Measurements from ENCODE around the gene CEP112. TPM values are rescaled to one million over a fixed set of nuclear protein-coding genes. Genes with fewer than 3 reads are reported as not detected.
"Not testable (repeated sequence)": the region's sequence is repeated elsewhere in the genome, so short reads cannot be mapped to it uniquely, and the experiment has no call there.

CEP112 gene
- polyA plus RNA-seq, 1 donor (not counting 4 experiments of a cell fraction or from before 2014, with no cell fraction given): 2.6 TPM

DNA sequence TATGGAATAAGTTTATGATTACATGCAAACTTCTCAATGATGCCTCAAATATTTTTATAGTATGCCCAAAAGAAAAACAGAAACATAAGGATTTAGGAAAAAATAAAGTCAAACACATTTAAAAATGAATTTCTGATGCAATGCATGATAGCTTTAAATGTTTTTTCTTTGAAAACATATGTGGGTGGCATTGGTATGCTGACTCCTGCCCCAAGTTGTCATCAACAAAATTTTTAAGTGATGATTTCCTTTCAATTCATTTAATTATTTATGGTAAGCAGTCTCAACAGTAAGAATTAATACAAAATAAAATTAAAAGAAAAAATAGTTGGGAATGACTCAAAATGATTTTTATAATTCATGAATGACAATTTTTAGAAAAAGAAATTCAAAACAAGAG is 104.9 kb downstream of the CEP112 start:
- H3K79me2 ChIP-seq (ENCODE audit: control insufficient read depth, insufficient read depth, low read length): no peaks in the 10 kb centered on the region
- no peak overlapping the region for H3K4me3 ChIP-seq (ENCODE audit: control insufficient read depth in 2 of 3, extremely low read depth in 1 of 3, insufficient read depth in 2 of 3, low read depth in 1 of 3, low read length in 3 of 3)
- no peak overlapping the region for H3K9ac ChIP-seq (ENCODE audit: control insufficient read depth, extremely low read depth, insufficient read depth, low read length)
- H3K4me2 ChIP-seq (ENCODE audit: control insufficient read depth, extremely low read depth, insufficient read depth, low read depth, low read length): no peak overlapping the region
- H3K4me1 ChIP-seq (ENCODE audit: control insufficient read depth, extremely low read depth, insufficient read depth, low read length): no peaks in the 10 kb centered on the region
- H3K9me1 ChIP-seq (ENCODE audit: control insufficient read depth, extremely low read depth, insufficient read depth, low read length): no peaks in the 10 kb centered on the region
- no peak overlapping the region for H2AFZ ChIP-seq (ENCODE audit: control insufficient read depth, low read length)
- no peak for TF ChIP-seq EZH2 (IDR thresholded peaks at IDR 0.05; ENCODE audit: low read length)
- TF ChIP-seq, protein P1, sequence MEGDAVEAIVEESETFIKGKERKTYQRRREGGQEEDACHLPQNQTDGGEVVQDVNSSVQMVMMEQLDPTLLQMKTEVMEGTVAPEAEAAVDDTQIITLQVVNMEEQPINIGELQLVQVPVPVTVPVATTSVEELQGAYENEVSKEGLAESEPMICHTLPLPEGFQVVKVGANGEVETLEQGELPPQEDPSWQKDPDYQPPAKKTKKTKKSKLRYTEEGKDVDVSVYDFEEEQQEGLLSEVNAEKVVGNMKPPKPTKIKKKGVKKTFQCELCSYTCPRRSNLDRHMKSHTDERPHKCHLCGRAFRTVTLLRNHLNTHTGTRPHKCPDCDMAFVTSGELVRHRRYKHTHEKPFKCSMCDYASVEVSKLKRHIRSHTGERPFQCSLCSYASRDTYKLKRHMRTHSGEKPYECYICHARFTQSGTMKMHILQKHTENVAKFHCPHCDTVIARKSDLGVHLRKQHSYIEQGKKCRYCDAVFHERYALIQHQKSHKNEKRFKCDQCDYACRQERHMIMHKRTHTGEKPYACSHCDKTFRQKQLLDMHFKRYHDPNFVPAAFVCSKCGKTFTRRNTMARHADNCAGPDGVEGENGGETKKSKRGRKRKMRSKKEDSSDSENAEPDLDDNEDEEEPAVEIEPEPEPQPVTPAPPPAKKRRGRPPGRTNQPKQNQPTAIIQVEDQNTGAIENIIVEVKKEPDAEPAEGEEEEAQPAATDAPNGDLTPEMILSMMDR (optimal IDR thresholded peaks at IDR 0.05 in 1 of 3, IDR thresholded peaks at IDR 0.05 in 1 of 3, conservative IDR thresholded peaks at IDR 0.05 in 1 of 3; ENCODE audit: extremely low read depth in 1 of 3, insufficient read depth in 2 of 3, low read length in 3 of 3): no peak
- dilution Hi-C loops (cut with MboI; ENCODE audit: extremely low pct_ligation_motif_present, low sequenced_read_pairs): no loop called here
- H3K36me3 ChIP-seq (ENCODE audit: control insufficient read depth in 2 of 2, extremely low read depth in 1 of 2, insufficient read depth in 2 of 2, low read length in 2 of 2): no peaks in the 10 kb centered on the region
- H3K27me3 ChIP-seq (ENCODE audit: control insufficient read depth, extremely low read depth, insufficient read depth, low read length): no peaks in the 10 kb centered on the region
- H4K20me1 ChIP-seq (ENCODE audit: control insufficient read depth, extremely low read depth, insufficient read depth, low read length): no peaks in the 10 kb centered on the region
- no peak for FAIRE-seq
- no peaks in the 10 kb centered on the region for H3K9me3 ChIP-seq (ENCODE audit: control insufficient read depth, low read depth, low read length)
- no peak for DNase-seq (ENCODE audit: low read depth, low spot score)
- no peak overlapping the region for H3K27ac ChIP-seq (ENCODE audit: control insufficient read depth, insufficient read depth, low read length)

DNA sequence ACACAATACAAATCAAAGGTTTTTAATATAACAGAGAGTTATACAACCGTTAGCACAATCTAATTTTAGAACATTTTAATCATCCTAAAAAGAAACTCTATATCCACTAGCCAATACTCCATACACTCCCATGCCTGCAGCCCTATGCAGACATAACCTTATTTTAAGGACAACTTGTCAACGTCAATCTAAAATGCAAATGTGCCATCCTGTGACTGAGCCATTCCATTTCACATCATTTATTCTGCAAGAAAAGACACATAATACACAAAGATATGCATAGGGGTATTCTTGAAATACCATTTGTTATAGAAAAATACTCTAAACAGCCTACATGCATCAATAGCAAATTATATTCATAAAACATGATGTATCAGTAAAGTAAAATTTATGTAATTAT is 106.7 kb downstream of the CEP112 start:
- no peaks in the 10 kb centered on the region for H3K4me1 ChIP-seq (ENCODE audit: control insufficient read depth, extremely low read depth, insufficient read depth, low read length)
- dilution Hi-C loops (cut with MboI; ENCODE audit: extremely low pct_ligation_motif_present, low sequenced_read_pairs): no loop called here
- FAIRE-seq (no peak), DNase-seq (ENCODE audit: low read depth, low spot score) (no peak)
- no peaks in the 10 kb centered on the region for H3K9me3 ChIP-seq (ENCODE audit: control insufficient read depth, low read depth, low read length)
- H3K36me3 ChIP-seq (ENCODE audit: control insufficient read depth in 2 of 2, extremely low read depth in 1 of 2, insufficient read depth in 2 of 2, low read length in 2 of 2): no peaks in the 10 kb centered on the region
- no peak overlapping the region for H3K4me2 ChIP-seq (ENCODE audit: control insufficient read depth, extremely low read depth, insufficient read depth, low read depth, low read length)
- H3K27ac ChIP-seq (ENCODE audit: control insufficient read depth, insufficient read depth, low read length): no peak overlapping the region
- TF ChIP-seq, protein P1 (optimal IDR thresholded peaks at IDR 0.05 in 1 of 3, IDR thresholded peaks at IDR 0.05 in 1 of 3, conservative IDR thresholded peaks at IDR 0.05 in 1 of 3; ENCODE audit: extremely low read depth in 1 of 3, insufficient read depth in 2 of 3, low read length in 3 of 3): no peak
- TF ChIP-seq EZH2 (IDR thresholded peaks at IDR 0.05; ENCODE audit: low read length): no peak
- no peaks in the 10 kb centered on the region for H4K20me1 ChIP-seq (ENCODE audit: control insufficient read depth, extremely low read depth, insufficient read depth, low read length)
- H3K79me2 ChIP-seq (ENCODE audit: control insufficient read depth, insufficient read depth, low read length): no peaks in the 10 kb centered on the region
- H3K9ac ChIP-seq (ENCODE audit: control insufficient read depth, extremely low read depth, insufficient read depth, low read length): no peak overlapping the region
- H3K27me3 ChIP-seq (ENCODE audit: control insufficient read depth, extremely low read depth, insufficient read depth, low read length): no peaks in the 10 kb centered on the region
- no peak overlapping the region for H2AFZ ChIP-seq (ENCODE audit: control insufficient read depth, low read length)
- no peak overlapping the region for H3K4me3 ChIP-seq (ENCODE audit: control insufficient read depth in 2 of 3, extremely low read depth in 1 of 3, insufficient read depth in 2 of 3, low read depth in 1 of 3, low read length in 3 of 3)
- no peaks in the 10 kb centered on the region for H3K9me1 ChIP-seq (ENCODE audit: control insufficient read depth, extremely low read depth, insufficient read depth, low read length)

DNA sequence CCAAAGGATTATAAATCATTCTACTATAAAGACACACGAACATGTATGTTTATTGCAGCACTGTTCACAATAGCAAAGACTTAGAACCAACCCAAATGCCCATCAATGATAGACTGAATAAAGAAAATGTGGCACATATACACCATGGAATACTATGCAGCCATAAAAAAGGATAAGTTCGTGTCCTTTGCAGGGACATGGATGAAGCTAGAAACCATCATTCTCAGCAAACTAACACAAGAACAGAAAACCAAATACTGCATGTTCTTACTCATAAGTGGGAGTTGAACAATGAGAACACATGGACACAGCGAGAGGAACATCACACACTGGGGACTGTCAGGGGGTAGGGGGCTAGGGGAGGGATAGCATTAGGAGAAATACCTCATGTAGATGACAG is 111.3 kb downstream of the CEP112 start:
- H4K20me1 ChIP-seq (ENCODE audit: control insufficient read depth, extremely low read depth, insufficient read depth, low read length); H3K27me3 ChIP-seq (ENCODE audit: control insufficient read depth, extremely low read depth, insufficient read depth, low read length); H3K36me3 ChIP-seq (ENCODE audit: control insufficient read depth in 2 of 2, extremely low read depth in 1 of 2, insufficient read depth in 2 of 2, low read length in 2 of 2); H3K9me3 ChIP-seq (ENCODE audit: control insufficient read depth, low read depth, low read length); H3K4me2 ChIP-seq (ENCODE audit: control insufficient read depth, extremely low read depth, insufficient read depth, low read depth, low read length); H3K4me1 ChIP-seq (ENCODE audit: control insufficient read depth, extremely low read depth, insufficient read depth, low read length); DNase-seq (ENCODE audit: low read depth, low spot score); H3K9ac ChIP-seq (ENCODE audit: control insufficient read depth, extremely low read depth, insufficient read depth, low read length); H2AFZ ChIP-seq (ENCODE audit: control insufficient read depth, low read length); H3K79me2 ChIP-seq (ENCODE audit: control insufficient read depth, insufficient read depth, low read length); FAIRE-seq; H3K9me1 ChIP-seq (ENCODE audit: control insufficient read depth, extremely low read depth, insufficient read depth, low read length); dilution Hi-C loops (cut with MboI; ENCODE audit: extremely low pct_ligation_motif_present, low sequenced_read_pairs); H3K4me3 ChIP-seq (ENCODE audit: control insufficient read depth in 2 of 3, extremely low read depth in 1 of 3, insufficient read depth in 2 of 3, low read depth in 1 of 3, low read length in 3 of 3); H3K27ac ChIP-seq (ENCODE audit: control insufficient read depth, insufficient read depth, low read length): not testable (repeated sequence)

Data from keratinocyte (primary cell).